Stomach (tissue), 4 donors: ENCODE results near the gene MAGI2.

Experiments
- CTCF ChIP-seq, 7 experiments: fragments of 450-650 bp in 4 of 7; fragments of 200-600 bp in 3 of 7; sonication (generic) in 3 of 7; IDR thresholded peaks; one replicate each; pipeline ENCODE4 v1.5.1; 2016 to 2019; ENCODE audit warnings: antibody characterized with exemption in 7 of 7, control low read depth in 2 of 7, mild to moderate bottlenecking in 1 of 7
- POLR2A ChIP-seq, 4 donors: fragments of 450-650 bp; IDR thresholded peaks; one replicate each; pipeline ENCODE4 v1.6.1; 2016; ENCODE audit warnings: antibody characterized with exemption in 4 of 4, control low read depth in 2 of 4, mild to moderate bottlenecking in 1 of 4, moderate library complexity in 1 of 4

GRCh38 chr7:79244482-79244881 is 209.0 kb downstream of the MAGI2 start:
- no peak for TF ChIP-seq POLR2A (IDR thresholded peaks at IDR 0.05)
- TF ChIP-seq CTCF (IDR thresholded peaks at IDR 0.05), result no peak
